IMR-90 (cell line): Measurements from ENCODE around the gene C10orf88. TPM values are rescaled to one million over a fixed set of nuclear protein-coding genes. Genes with fewer than 3 reads are reported as not detected.

Source experiments
- ATAC-seq: fragments of 200-7000 bp; cut with Tn5 transposase; 2 replicates; pipeline ENCODE4 v1.9.1; 2020; ENCODE audit warnings: low read depth, mild to moderate bottlenecking, moderate library complexity
- BruUV-seq: library from RNA; stranded (reverse); fragments of 400-500 nt; replicated peaks from 2 replicates; lab custom pipeline; 2021; lab: Mats Ljungman, UMichigan
- CTCF ChIA-PET: fragments of 300-600 bp; formaldehyde crosslinking; extraction: SDS; loops from one replicate; lab custom pipeline; 2021; ENCODE audit warnings: antibody characterized with exemption; lab: Yijun Ruan, JAX
- POLR2A ChIA-PET: fragments of 300-600 bp; sonication (Branson Sonifier 250); formaldehyde crosslinking; loops from one replicate; lab custom pipeline; 2022; ENCODE audit warnings: antibody characterized with exemption; ENCODE audit not compliant: unreplicated experiment; lab: Charles Lee
- DNase-seq: peaks from one replicate; pipeline ENCODE4 v3.0.0; 2013
- H2AFZ ChIP-seq: replicated peaks from 2 replicates; pipeline ENCODE3; 2013; ENCODE audit warnings: low read length, mild to moderate bottlenecking; ENCODE audit not compliant: poor library complexity
- H2AK5ac ChIP-seq: 2 replicates; pipeline ENCODE4 v1.6.1; 2013; ENCODE audit warnings: low read depth, low read length, inconsistent platforms
- H2AK9ac ChIP-seq: replicated peaks from 2 replicates; pipeline ENCODE3; 2013; ENCODE audit warnings: mild to moderate bottlenecking, low read depth, low read length, moderate library complexity; ENCODE audit not compliant: poor library complexity
- H2BK120ac ChIP-seq: 2 replicates; pipeline ENCODE4 v1.6.1; 2013; ENCODE audit warnings: low read depth, low read length, inconsistent platforms
- H2BK15ac ChIP-seq: 3 replicates; pipeline ENCODE4 v1.6.1; 2013; ENCODE audit warnings: low read depth, low read length, inconsistent platforms
- H2BK20ac ChIP-seq: 2 replicates; pipeline ENCODE4 v1.6.1; 2013; ENCODE audit warnings: low read depth, mild to moderate bottlenecking, inconsistent platforms, low read length, moderate library complexity
- H2BK5ac ChIP-seq: 2 replicates; pipeline ENCODE4 v1.6.1; 2013; ENCODE audit warnings: mild to moderate bottlenecking, low read depth, low read length, inconsistent platforms; ENCODE audit not compliant: poor library complexity, severe bottlenecking
- H3K14ac ChIP-seq: replicated peaks from 2 replicates; pipeline ENCODE4 v1.6.1; 2013; ENCODE audit warnings: low read depth, low read length, inconsistent platforms
- H3K18ac ChIP-seq: 2 replicates; pipeline ENCODE4 v1.6.1; 2013; ENCODE audit warnings: low read depth, low read length, control low read depth
- H3K23ac ChIP-seq: 2 replicates; pipeline ENCODE4 v1.6.1; 2013; ENCODE audit warnings: low read depth, low read length, inconsistent platforms
- H3K27ac ChIP-seq: 2 replicates; pipeline ENCODE4 v1.5.1; 2013; ENCODE audit warnings: mild to moderate bottlenecking, control low read depth, low read length; ENCODE audit not compliant: insufficient read depth
- H3K27me3 ChIP-seq: 2 replicates; pipeline ENCODE4 v1.6.1; 2013; ENCODE audit warnings: low read length; ENCODE audit not compliant: control insufficient read depth, insufficient read depth
- H3K36me3 ChIP-seq: 2 replicates; pipeline ENCODE4 v1.6.1; 2013; ENCODE audit warnings: low read length, mixed read lengths; ENCODE audit not compliant: control insufficient read depth, insufficient read depth
- H3K4ac ChIP-seq: 2 replicates; pipeline ENCODE4 v1.6.1; 2013; ENCODE audit warnings: low read depth, low read length, inconsistent platforms
- H3K4me1 ChIP-seq: 2 replicates; pipeline ENCODE4 v1.6.1; 2013; ENCODE audit warnings: low read length, mixed read lengths; ENCODE audit not compliant: control insufficient read depth, insufficient read depth
- H3K4me2 ChIP-seq: 2 replicates; pipeline ENCODE4 v1.6.1; 2013; ENCODE audit warnings: low read depth, mild to moderate bottlenecking, control low read depth, low read length, moderate library complexity
- H3K4me3 ChIP-seq: 2 replicates; pipeline ENCODE4 v1.5.1; 2013; ENCODE audit warnings: low read depth, mild to moderate bottlenecking, control low read depth, low read length, moderate library complexity; ENCODE audit not compliant: insufficient read depth
- H3K56ac ChIP-seq: 2 replicates; pipeline ENCODE4 v1.6.1; 2013; ENCODE audit warnings: low read length, inconsistent platforms; ENCODE audit not compliant: insufficient read depth; ENCODE audit errors: extremely low read depth
- H3K79me1 ChIP-seq, 2 experiments: 2 replicates each; pipeline ENCODE4 v1.6.1; 2013; ENCODE audit warnings: low read length in 2 of 2, inconsistent platforms in 1 of 2, low read depth in 1 of 2
- H3K9ac ChIP-seq: 2 replicates; pipeline ENCODE4 v1.6.1; 2013; ENCODE audit warnings: low read depth, low read length, control low read depth
- H3K9me1 ChIP-seq: 2 replicates; pipeline ENCODE4 v1.6.1; 2013; ENCODE audit warnings: low read length, inconsistent platforms; ENCODE audit not compliant: insufficient read depth
- H3K9me3 ChIP-seq: 2 replicates; pipeline ENCODE4 v1.6.1; 2013; ENCODE audit warnings: low read length; ENCODE audit not compliant: control insufficient read depth, insufficient read depth
- H4K20me1 ChIP-seq: 2 replicates; pipeline ENCODE4 v1.6.1; 2013; ENCODE audit warnings: low read length, inconsistent platforms; ENCODE audit not compliant: insufficient read depth
- H4K5ac ChIP-seq: 2 replicates; pipeline ENCODE4 v1.6.1; 2013; ENCODE audit warnings: mild to moderate bottlenecking, low read depth, low read length, control low read depth
- H4K8ac ChIP-seq, 2 experiments: 2 replicates each; pipeline ENCODE4 v1.6.1; 2013; ENCODE audit warnings: low read depth in 2 of 2, low read length in 2 of 2, control low read depth in 1 of 2, inconsistent platforms in 1 of 2
- H4K91ac ChIP-seq: 2 replicates; pipeline ENCODE4 v1.6.1; 2013; ENCODE audit warnings: low read depth, low read length, inconsistent platforms; ENCODE audit not compliant: insufficient read depth
- MAFK ChIP-seq: IDR thresholded peaks from 2 replicates; pipeline ENCODE4 v1.6.1; 2012; ENCODE audit warnings: low read depth, low read length, improper control_type of control experiment
- MAZ ChIP-seq: IDR thresholded peaks from 2 replicates; pipeline ENCODE4 v1.6.1; 2012; ENCODE audit warnings: low read depth, mild to moderate bottlenecking, low read length, improper control_type of control experiment, moderate library complexity, borderline replicate concordance
- MXI1 ChIP-seq: IDR thresholded peaks from 2 replicates; pipeline ENCODE4 v1.6.1; 2012; ENCODE audit warnings: low read depth, mild to moderate bottlenecking, low read length, moderate library complexity, borderline replicate concordance
- POLR2A ChIP-seq: IDR thresholded peaks from 2 replicates; pipeline ENCODE4 v1.6.1; 2012; ENCODE audit warnings: mild to moderate bottlenecking, low read depth, low read length
- SMC3 ChIP-seq: fragments of 150-350 bp; IDR thresholded peaks from 2 replicates; pipeline ENCODE4 v1.6.1; 2016; ENCODE audit warnings: low read depth, mild to moderate bottlenecking, antibody characterized with exemption, low read length, moderate library complexity
- WGBS, 2 experiments: methylation state at CpG; one replicate each; pipeline versions ENCODE4 v1.1.5 to v1.1.7; 2013; ENCODE audit warnings: missing lambda C conversion rate in 2 of 2; ENCODE audit not compliant: insufficient read length in 1 of 2; ENCODE audit errors: extremely low coverage in 2 of 2; 5-methylcytosine and 5-hydroxymethylcytosine counted together
- dilution Hi-C: fragments of 300-500 bp; cut with HindIII; formaldehyde crosslinking; loops from one replicate; pipeline ENCODE4 v1.14.3; 2018; ENCODE audit warnings: low sequenced_read_pairs; ENCODE audit not compliant: unreplicated experiment
- in situ Hi-C: fragments of 300-500 bp; cut with MboI; formaldehyde crosslinking; loops from 3 replicates; pipeline ENCODE4 v1.14.3; 2019; ENCODE audit warnings: low sequenced_read_pairs, inconsistent platforms, mixed read lengths
- intact Hi-C: fragments of 100-400 bp; cut with micrococcal nuclease; formaldehyde crosslinking; loops from 2 replicates; pipeline ENCODE4 v1.10.0; 2022
- polyA plus RNA-seq, 3 experiments: library from polyadenylated mRNA; depleted of rRNA; stranded (reverse); fragments of >200 nt; gene quantifications; 2 replicates each; pipeline ENCODE4 v1.2.3, GENCODE V29; 2012; ENCODE audit warnings: low replicate concordance in 1 of 3
- total RNA-seq: library from RNA; depleted of rRNA; stranded (reverse); fragments of >200 nt; gene quantifications from 2 replicates; pipeline ENCODE4 v1.2.3, GENCODE V29; 2012
- TF ChIP-seq, protein P1 (sequence below): fragments of 150-350 bp; IDR thresholded peaks from 2 replicates; pipeline ENCODE4 v1.6.1; 2016; ENCODE audit warnings: low read depth, mild to moderate bottlenecking, low read length, moderate library complexity, borderline replicate concordance

The C10orf88 gene
- total and polyA plus RNA-seq, 2 of the 4 experiments (the other 2 are of a cell fraction): 5.9 to 12.2 TPM

- no TSS peak for BruUV-seq
- Histone ChIP-seq H3K23ac (no peak overlapping the region), H4K20me1 (no peaks in the 10 kb centered on the region), H3K79me1 (no peaks in the 10 kb centered on the region), H2AK5ac (no peak overlapping the region), H2BK120ac (no peak overlapping the region), H3K56ac (no peak overlapping the region), H3K9me3 (peaks cover 10% of the 10 kb centered on the region), H3K27ac (no peak overlapping the region), H2BK15ac (no peak overlapping the region), H3K4me1 (no peaks in the 10 kb centered on the region), H3K18ac (no peak overlapping the region), H3K4ac (no peak overlapping the region), H2AK9ac (no peak overlapping the region), H4K5ac (no peak overlapping the region), H2BK20ac (no peak overlapping the region), H3K27me3 (no peaks in the 10 kb centered on the region), H3K9ac (no peak overlapping the region), H3K14ac (no peak overlapping the region), H3K4me3 (no peak overlapping the region), H4K8ac (no peak overlapping the region), H3K9me1 (no peaks in the 10 kb centered on the region), H2BK5ac (no peak overlapping the region), H2AFZ (no peak overlapping the region), H4K91ac (no peak overlapping the region), H3K36me3 (no peaks in the 10 kb centered on the region), H3K4me2 (no peak overlapping the region)
- dilution Hi-C loops (no loop called here), in situ Hi-C loops (no loop called here), intact Hi-C loops (no loop called here)
- POLR2A ChIA-PET: no interaction called here
- no CpG with 5 or more reads among the region's 3 CpGs for WGBS, 2 experiments
- ATAC-seq (no peak), DNase-seq (no peak)
- CTCF ChIA-PET: no interaction called here
- TF ChIP-seq MXI1: no peak
- TF ChIP-seq SMC3: no peak
- no peak for TF ChIP-seq MAZ
- no peak for TF ChIP-seq MAFK
- TF ChIP-seq, protein P1, sequence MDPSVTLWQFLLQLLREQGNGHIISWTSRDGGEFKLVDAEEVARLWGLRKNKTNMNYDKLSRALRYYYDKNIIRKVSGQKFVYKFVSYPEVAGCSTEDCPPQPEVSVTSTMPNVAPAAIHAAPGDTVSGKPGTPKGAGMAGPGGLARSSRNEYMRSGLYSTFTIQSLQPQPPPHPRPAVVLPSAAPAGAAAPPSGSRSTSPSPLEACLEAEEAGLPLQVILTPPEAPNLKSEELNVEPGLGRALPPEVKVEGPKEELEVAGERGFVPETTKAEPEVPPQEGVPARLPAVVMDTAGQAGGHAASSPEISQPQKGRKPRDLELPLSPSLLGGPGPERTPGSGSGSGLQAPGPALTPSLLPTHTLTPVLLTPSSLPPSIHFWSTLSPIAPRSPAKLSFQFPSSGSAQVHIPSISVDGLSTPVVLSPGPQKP: no peak
- no peak for TF ChIP-seq POLR2A
Measured at GRCh38 chr10:122968698-122969097, 14.7 kb upstream of the C10orf88 start.
